ENCODE results near the gene SNAP47.

The SNAP47 gene

DNA sequence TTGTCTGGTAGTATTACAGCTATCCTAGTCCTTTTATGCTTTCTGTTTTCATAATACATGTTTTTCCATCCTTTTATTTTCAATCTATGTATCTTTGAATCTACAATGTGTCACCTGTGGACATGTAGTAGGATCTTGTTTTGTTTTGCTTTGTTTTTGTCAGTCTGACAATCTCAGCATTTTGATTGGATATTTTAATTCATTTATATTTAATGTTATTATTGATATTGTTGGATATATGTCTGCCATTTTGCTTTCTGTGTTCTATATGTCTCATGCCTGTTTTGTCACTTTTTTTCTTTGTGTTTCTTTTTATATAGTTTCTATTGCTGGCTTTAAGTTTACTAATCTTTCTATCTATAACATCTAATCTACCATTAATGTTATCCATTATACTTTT lies 68.7 kb downstream of the SNAP47 start:
- TF ChIP-seq, protein P1, sequence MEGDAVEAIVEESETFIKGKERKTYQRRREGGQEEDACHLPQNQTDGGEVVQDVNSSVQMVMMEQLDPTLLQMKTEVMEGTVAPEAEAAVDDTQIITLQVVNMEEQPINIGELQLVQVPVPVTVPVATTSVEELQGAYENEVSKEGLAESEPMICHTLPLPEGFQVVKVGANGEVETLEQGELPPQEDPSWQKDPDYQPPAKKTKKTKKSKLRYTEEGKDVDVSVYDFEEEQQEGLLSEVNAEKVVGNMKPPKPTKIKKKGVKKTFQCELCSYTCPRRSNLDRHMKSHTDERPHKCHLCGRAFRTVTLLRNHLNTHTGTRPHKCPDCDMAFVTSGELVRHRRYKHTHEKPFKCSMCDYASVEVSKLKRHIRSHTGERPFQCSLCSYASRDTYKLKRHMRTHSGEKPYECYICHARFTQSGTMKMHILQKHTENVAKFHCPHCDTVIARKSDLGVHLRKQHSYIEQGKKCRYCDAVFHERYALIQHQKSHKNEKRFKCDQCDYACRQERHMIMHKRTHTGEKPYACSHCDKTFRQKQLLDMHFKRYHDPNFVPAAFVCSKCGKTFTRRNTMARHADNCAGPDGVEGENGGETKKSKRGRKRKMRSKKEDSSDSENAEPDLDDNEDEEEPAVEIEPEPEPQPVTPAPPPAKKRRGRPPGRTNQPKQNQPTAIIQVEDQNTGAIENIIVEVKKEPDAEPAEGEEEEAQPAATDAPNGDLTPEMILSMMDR (IDR thresholded peaks at IDR 0.05; ENCODE audit: low read depth, low read length, missing control alignments) = no peak
- in situ Hi-C loops (cut with HindIII; ENCODE audit: low pct_ligation_motif_present, low sequenced_read_pairs) = no loop called here
- Histone ChIP-seq H3K36me3 (replicated peaks) (no peaks in the 10 kb centered on the region), H3K27me3 (replicated peaks) (peaks cover 2% of the 10 kb centered on the region), H3K4me3 (ENCODE audit: low read depth, low read length) (no peak overlapping the region), H3K27ac (no peak overlapping the region)
- DNase-seq = no peak

DNA sequence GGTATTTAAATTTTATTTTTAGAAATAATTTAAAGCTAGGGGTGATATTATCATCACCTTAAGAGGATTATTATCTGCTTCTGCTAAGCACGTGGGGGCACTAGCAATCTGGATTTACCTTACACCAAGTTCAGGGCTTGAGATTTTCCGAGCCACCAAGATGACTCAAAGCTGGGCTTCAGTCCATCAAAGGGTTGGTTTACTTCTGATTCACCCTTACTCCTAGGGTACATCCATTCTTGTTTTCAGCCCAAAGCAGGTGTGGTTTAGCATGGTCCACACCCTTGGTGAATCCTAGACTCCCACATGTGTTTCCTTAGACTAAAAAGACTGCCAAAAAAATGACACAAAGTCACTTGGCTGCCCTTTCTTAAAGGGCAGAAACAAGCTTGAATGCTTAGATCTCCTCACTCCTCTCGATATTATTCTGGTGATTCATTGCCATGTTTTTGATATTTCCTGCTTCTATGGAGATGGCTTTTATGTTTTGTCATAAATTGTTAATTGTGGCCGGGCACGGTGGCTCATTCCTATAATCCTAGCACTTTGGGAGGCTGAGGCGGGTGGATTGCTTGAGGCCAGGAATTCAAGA lies 70.5 kb downstream of the SNAP47 start:
- H3K36me3 ChIP-seq (replicated peaks) = no peaks in the 10 kb centered on the region
- H3K4me3 ChIP-seq (ENCODE audit: low read depth, low read length) = no peak overlapping the region
- in situ Hi-C loops (cut with HindIII; ENCODE audit: low pct_ligation_motif_present, low sequenced_read_pairs) = no loop called here
- no peak overlapping the region for H3K27ac ChIP-seq
- DNase-seq = peak; percentile 66
- H3K27me3 ChIP-seq (replicated peaks) = no peaks in the 10 kb centered on the region
- TF ChIP-seq, protein P1 (IDR thresholded peaks at IDR 0.05; ENCODE audit: low read depth, low read length, missing control alignments) = no peak

DNA sequence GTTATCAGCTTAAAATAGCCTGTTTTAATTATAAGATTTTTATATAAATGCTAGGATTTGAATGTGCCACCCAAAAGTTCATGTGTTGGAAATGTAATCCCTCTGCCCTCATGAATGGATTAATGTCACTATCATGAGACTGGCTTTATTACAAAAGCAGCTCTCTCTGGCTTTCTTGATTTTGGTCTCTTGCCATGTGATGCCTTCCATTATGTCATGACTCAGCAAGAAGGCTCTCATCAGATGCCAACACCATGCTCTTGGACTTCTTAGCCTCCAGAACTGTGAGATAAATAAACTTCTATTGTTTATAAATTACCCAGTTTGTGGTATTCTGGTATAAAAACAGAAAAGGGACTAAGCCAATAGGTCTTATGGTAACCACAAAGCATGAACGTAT lies 73.3 kb downstream of the SNAP47 start:
- no peak overlapping the region for H3K27ac ChIP-seq
- in situ Hi-C loops (cut with HindIII; ENCODE audit: low pct_ligation_motif_present, low sequenced_read_pairs) = no loop called here
- no peak overlapping the region for H3K4me3 ChIP-seq (ENCODE audit: low read depth, low read length)
- TF ChIP-seq, protein P1 (IDR thresholded peaks at IDR 0.05; ENCODE audit: low read depth, low read length, missing control alignments) = no peak
- DNase-seq = no peak
- no peaks in the 10 kb centered on the region for H3K27me3 ChIP-seq (replicated peaks)
- H3K36me3 ChIP-seq (replicated peaks) = no peaks in the 10 kb centered on the region

DNA sequence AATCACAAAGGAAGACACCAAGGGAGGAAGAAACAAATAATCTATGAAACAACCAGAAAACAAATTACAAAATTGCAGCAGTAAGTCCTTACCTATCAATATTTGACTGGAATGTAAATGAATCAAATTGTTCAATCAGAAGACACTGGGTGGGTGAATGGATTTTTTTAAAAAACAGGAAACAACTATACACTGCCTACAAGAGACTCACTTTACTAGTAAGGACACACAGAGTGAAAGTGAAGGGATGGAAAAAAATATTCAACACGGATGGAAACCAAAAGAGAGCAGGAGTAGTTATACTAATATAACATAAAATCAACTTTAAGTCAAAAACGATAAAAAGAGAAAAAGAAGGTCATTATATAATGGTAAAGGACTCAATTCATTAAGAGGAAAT lies 73.8 kb downstream of the SNAP47 start:
- no peak overlapping the region for H3K4me3 ChIP-seq (ENCODE audit: low read depth, low read length)
- H3K27me3 ChIP-seq (replicated peaks) = no peaks in the 10 kb centered on the region
- no peak overlapping the region for H3K27ac ChIP-seq
- TF ChIP-seq, protein P1 (IDR thresholded peaks at IDR 0.05; ENCODE audit: low read depth, low read length, missing control alignments) = no peak
- H3K36me3 ChIP-seq (replicated peaks) = no peaks in the 10 kb centered on the region
- no peak for DNase-seq
- in situ Hi-C loops (cut with HindIII; ENCODE audit: low pct_ligation_motif_present, low sequenced_read_pairs) = no loop called here

DNA sequence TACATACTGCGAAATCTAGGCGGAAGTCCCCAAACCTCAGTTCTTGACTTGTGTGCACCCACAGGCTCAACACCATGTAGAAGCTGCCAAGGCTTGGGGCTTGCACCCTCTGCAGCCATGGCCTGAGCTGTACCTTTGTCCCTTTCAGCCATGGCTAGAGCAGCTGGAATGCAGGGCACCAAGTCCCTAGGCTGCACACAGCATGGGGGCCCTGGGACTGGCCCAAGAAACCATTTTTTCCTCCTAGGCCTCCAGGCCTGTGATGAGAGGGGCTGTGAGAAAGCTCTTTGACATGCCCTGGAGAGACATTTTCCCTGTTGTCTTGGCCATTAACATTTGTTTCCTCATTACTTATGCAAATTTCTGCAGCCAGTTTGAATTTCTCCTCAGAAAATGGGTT lies 78.7 kb downstream of the SNAP47 start:
- Histone ChIP-seq H3K36me3 (replicated peaks) (no peaks in the 10 kb centered on the region), H3K27me3 (replicated peaks) (no peaks in the 10 kb centered on the region), H3K27ac (no peak overlapping the region), H3K4me3 (ENCODE audit: low read depth, low read length) (no peak overlapping the region)
- in situ Hi-C loops (cut with HindIII; ENCODE audit: low pct_ligation_motif_present, low sequenced_read_pairs) = no loop called here
- DNase-seq = no peak
- TF ChIP-seq, protein P1 (IDR thresholded peaks at IDR 0.05; ENCODE audit: low read depth, low read length, missing control alignments) = no peak

Data from brain microvascular endothelial cell (primary cell).